MCF 10A (cell line): ENCODE data around the gene MAPRE2. TPM values are rescaled to one million over a fixed set of nuclear protein-coding genes. Genes with fewer than 3 reads are reported as not detected.

ENCODE experiments used
- BruUV-seq: library from RNA; stranded (reverse); fragments of 400-500 nt; replicated peaks from 2 replicates; lab custom pipeline; 2021; lab: Mats Ljungman, UMichigan
- CTCF ChIA-PET: fragments of 300-600 bp; sonication (Branson Sonifier 250); formaldehyde crosslinking; extraction: SDS; loops from one replicate; lab custom pipeline; 2021; ENCODE audit warnings: antibody characterized with exemption, inconsistent platforms; lab: Yijun Ruan, JAX
- POLR2A ChIA-PET: fragments of 300-600, 350-650 bp; sonication (Branson Sonifier 250); formaldehyde crosslinking; extraction: SDS; loops from one replicate; lab custom pipeline; 2020; ENCODE audit warnings: antibody characterized with exemption, inconsistent platforms; lab: Yijun Ruan, JAX
- DNase-seq: peaks from one replicate; pipeline ENCODE4 v3.0.0-alpha.2; 2018; ENCODE audit not compliant: unreplicated experiment
- H3K27ac Mint-ChIP-seq: one replicate; pipeline ENCODE4 v1.8.0; 2022; ENCODE audit warnings: mild to moderate bottlenecking, low read depth, mixed read lengths; ENCODE audit not compliant: unreplicated experiment
- H3K27me3 Mint-ChIP-seq: one replicate; pipeline ENCODE4 v1.8.0; 2022; ENCODE audit warnings: mixed read lengths; ENCODE audit not compliant: insufficient read depth, unreplicated experiment
- H3K36me3 Mint-ChIP-seq: one replicate; pipeline ENCODE4 v1.8.0; 2022; ENCODE audit warnings: mild to moderate bottlenecking, moderate library complexity, mixed read lengths; ENCODE audit not compliant: insufficient read depth, unreplicated experiment
- H3K4me1 Mint-ChIP-seq: one replicate; pipeline ENCODE4 v1.8.0; 2022; ENCODE audit warnings: mixed read lengths; ENCODE audit not compliant: insufficient read depth, unreplicated experiment
- H3K4me3 Mint-ChIP-seq: one replicate; pipeline ENCODE4 v1.8.0; 2022; ENCODE audit warnings: mild to moderate bottlenecking, moderate library complexity, mixed read lengths; ENCODE audit not compliant: unreplicated experiment
- H3K9me3 Mint-ChIP-seq: one replicate; pipeline ENCODE4 v1.8.0; 2022; ENCODE audit warnings: mixed read lengths; ENCODE audit not compliant: unreplicated experiment
- CTCF ChIP-seq: fragments of 200-600 bp; IDR thresholded peaks from one replicate; pipeline ENCODE4 v1.8.0; 2022; ENCODE audit warnings: antibody characterized with exemption, mild to moderate bottlenecking; ENCODE audit not compliant: unreplicated experiment
- intact Hi-C: fragments of 100-400 bp; cut with micrococcal nuclease; formaldehyde crosslinking; loops from 2 replicates; pipeline ENCODE4 v1.14.1; 2022
- total RNA-seq: library from RNA; stranded (reverse); gene quantifications from 2 replicates; pipeline ENCODE4 v1.2.3, GENCODE V29; 2022

The MAPRE2 gene
- total RNA-seq, 1 experiment from 2014 or later: 7.7 TPM

DNA sequence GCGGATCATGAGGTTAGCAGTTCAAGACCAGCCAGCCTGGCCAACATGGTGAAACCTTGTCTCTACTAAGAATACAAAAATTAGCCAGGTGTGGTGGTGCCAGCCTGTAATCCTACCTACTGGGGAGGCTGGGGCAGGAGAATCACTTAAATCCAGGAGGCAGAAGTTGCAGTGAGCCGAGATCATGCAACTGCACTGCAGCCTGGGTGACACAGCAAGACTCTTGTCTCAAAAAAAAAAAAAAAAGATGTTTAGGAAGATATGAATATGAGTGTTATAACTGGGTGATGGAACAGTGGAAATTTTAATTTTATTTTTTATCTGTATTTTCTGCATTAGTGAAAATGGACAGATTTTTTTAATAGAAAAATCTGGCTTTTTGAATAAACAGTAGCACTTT lies 14.5 kb downstream of the MAPRE2 start:
- CTCF ChIA-PET: no interaction called here
- DNase-seq: no peak
- Mint-ChIP-seq H3K9me3 (peaks cover 5% of the 10 kb centered on the region), H3K4me3 (no peak overlapping the region), H3K27ac (no peak overlapping the region), H3K27me3 (no peaks in the 10 kb centered on the region), H3K36me3 (no peaks in the 10 kb centered on the region), H3K4me1 (peaks cover 7% of the 10 kb centered on the region)
- no TSS peak for BruUV-seq
- no peak for TF ChIP-seq CTCF
- POLR2A ChIA-PET: no interaction called here
- intact Hi-C loops: loop anchor here (10.0 kb wide), 1 partner anchor 59 kb away; no protein-coding TSS in a partner anchor

- DNase-seq: no peak
- no TSS peak for BruUV-seq
- POLR2A ChIA-PET: no interaction called here
- H3K4me1 Mint-ChIP-seq: peaks cover 6% of the 10 kb centered on the region
- CTCF ChIA-PET: interaction anchor here (1.2 to 1.9 kb wide), 2 partner anchors 84 to 89 kb away, joined by 3 to 6 read pairs; no protein-coding TSS in a partner anchor
- peaks cover 5% of the 10 kb centered on the region for H3K9me3 Mint-ChIP-seq
- H3K4me3 Mint-ChIP-seq: no peak overlapping the region
- intact Hi-C loops: loop anchor here (10.0 kb wide), 1 partner anchor 55 kb away; no protein-coding TSS in a partner anchor
- H3K27ac Mint-ChIP-seq: no peak overlapping the region
- H3K36me3 Mint-ChIP-seq: no peaks in the 10 kb centered on the region
- no peaks in the 10 kb centered on the region for H3K27me3 Mint-ChIP-seq
- TF ChIP-seq CTCF: no peak
These were observed 18.2 kb downstream of the MAPRE2 start for GRCh38 chr18:35059280-35059927.

GRCh38 chr18:35060122-35060815 lies 19.1 kb downstream of the MAPRE2 start:
- Mint-ChIP-seq H3K4me1 (peaks cover 6% of the 10 kb centered on the region), H3K4me3 (no peak overlapping the region), H3K27ac (no peak overlapping the region), H3K27me3 (no peaks in the 10 kb centered on the region), H3K9me3 (peaks cover 5% of the 10 kb centered on the region), H3K36me3 (no peaks in the 10 kb centered on the region)
- no peak for TF ChIP-seq CTCF
- intact Hi-C loops: no loop called here
- POLR2A ChIA-PET: interaction anchor here (0.8 to 0.9 kb wide), 4 partner anchors 9 to 18 kb away, joined by 3 to 5 read pairs (median 3); no protein-coding TSS in a partner anchor
- CTCF ChIA-PET: interaction anchor here (1.2 to 1.9 kb wide), 2 partner anchors 83 to 90 kb away, joined by 3 to 6 read pairs; no protein-coding TSS in a partner anchor
- no peak for DNase-seq
- BruUV-seq: no TSS peak

DNA sequence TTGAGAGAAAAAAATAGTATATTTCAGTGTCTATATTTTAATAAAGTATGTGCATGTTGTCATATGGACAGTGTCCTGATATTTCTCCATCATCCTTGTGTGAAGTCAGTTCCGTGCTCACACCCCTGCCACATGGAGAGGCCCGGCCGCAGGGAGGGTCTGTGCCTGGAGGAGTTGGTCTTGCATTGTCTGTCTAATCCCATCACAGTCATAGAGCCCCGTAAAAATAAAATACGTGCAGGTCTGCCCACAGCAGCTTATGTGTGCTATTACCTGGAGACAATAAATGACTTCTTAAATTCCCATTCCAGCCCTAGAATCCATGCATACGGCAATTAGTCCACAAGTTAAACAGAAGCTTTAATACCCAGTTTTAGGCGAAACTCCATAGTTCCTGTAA lies 20.1 kb downstream of the MAPRE2 start:
- no TSS peak for BruUV-seq
- Mint-ChIP-seq H3K27me3 (no peaks in the 10 kb centered on the region), H3K36me3 (no peaks in the 10 kb centered on the region), H3K9me3 (peaks cover 5% of the 10 kb centered on the region), H3K27ac (no peak overlapping the region), H3K4me3 (no peak overlapping the region), H3K4me1 (peaks cover 6% of the 10 kb centered on the region)
- TF ChIP-seq CTCF: no peak
- no peak for DNase-seq
- ChIA-PET CTCF (interaction anchor here (0.6 kb wide), 2 partner anchors 250 to 1308 kb away, joined by 3 read pairs; no protein-coding TSS in a partner anchor), POLR2A (interaction anchor here (0.5 kb wide), 1 partner anchor 55 kb away, joined by 3 read pairs; no protein-coding TSS in a partner anchor)
- intact Hi-C loops: no loop called here
